D721Med (cell line): ENCODE measurements around the gene UBE2L3.

ENCODE experiments used
- DNase-seq: peaks from one replicate; pipeline ENCODE4 v3.0.0; 2011; ENCODE audit warnings: low spot score; ENCODE audit not compliant: insufficient read length
- FAIRE-seq: peaks from 2 replicates; lab custom pipeline; 2011; peaks lifted over from hg19 to GRCh38; lab: Jason Lieb, UNC
- TF ChIP-seq, protein P1 (sequence below): IDR thresholded peaks from 2 replicates; pipeline ENCODE4 v1.5.1; 2012; ENCODE audit warnings: mild to moderate bottlenecking, control low read depth; ENCODE audit not compliant: insufficient read depth; ENCODE audit errors: missing control alignments

Gene UBE2L3

DNA sequence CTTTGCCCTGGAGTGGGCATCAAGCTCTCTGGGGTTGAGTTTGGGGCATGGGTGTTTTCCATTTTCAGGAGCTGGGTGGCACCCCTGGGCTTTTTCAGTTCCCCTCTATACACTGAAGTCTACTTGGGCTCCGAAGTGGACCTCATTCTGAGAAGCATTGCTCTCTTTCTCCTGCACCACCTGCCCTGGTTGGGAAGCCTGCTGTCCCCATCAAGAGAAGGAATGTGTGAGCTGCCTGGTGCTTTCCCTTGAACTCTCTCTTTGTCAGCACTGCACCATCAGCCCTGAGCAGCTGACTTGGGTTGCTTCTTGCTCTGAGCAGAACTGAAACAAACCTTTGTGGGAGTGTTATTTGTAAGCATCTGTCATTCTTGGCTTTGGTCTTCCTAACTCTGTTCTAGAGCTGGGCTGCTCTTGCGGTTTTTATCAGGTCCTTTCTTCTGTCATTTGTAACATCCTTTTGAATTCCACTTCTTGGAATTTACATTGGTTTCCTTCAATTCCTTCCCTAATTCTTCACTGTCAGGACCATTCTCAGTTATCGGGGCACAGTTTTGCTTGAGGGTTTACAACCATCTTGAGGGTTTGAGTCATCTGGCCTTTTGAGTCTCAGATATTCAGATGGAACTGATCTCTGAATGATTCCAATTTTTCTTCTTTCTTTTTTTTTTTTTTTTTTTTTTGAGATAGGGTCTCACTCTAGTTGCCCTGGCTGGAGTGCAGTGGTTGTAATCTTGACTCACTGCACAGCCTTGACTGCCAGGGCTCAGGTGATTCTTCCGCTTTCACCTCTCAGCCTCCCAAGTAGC lies 20.5 kb downstream of the UBE2L3 start:
- FAIRE-seq = no peak
- TF ChIP-seq, protein P1, sequence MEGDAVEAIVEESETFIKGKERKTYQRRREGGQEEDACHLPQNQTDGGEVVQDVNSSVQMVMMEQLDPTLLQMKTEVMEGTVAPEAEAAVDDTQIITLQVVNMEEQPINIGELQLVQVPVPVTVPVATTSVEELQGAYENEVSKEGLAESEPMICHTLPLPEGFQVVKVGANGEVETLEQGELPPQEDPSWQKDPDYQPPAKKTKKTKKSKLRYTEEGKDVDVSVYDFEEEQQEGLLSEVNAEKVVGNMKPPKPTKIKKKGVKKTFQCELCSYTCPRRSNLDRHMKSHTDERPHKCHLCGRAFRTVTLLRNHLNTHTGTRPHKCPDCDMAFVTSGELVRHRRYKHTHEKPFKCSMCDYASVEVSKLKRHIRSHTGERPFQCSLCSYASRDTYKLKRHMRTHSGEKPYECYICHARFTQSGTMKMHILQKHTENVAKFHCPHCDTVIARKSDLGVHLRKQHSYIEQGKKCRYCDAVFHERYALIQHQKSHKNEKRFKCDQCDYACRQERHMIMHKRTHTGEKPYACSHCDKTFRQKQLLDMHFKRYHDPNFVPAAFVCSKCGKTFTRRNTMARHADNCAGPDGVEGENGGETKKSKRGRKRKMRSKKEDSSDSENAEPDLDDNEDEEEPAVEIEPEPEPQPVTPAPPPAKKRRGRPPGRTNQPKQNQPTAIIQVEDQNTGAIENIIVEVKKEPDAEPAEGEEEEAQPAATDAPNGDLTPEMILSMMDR = no peak
- no peak for DNase-seq

DNA sequence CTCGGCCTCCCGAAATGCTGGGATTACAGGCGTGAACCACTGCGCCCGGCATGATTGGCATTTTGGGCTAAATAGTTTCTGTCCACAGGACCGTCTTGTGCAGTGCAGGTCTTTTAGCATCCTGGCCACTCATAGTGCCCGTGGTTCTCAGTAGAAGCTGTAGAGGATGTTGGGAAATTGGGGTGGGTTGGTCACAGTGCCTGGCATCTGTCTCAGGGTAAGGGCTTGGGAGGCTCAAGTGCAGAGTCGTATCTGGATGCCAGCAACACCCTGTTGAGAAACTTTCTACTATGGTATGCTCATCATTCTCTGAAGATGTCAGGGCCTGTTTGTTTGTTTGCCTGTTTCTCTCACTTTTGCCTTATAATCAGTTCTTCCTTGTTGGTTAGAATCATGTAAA lies 21.9 kb downstream of the UBE2L3 start:
- FAIRE-seq = no peak

DNA sequence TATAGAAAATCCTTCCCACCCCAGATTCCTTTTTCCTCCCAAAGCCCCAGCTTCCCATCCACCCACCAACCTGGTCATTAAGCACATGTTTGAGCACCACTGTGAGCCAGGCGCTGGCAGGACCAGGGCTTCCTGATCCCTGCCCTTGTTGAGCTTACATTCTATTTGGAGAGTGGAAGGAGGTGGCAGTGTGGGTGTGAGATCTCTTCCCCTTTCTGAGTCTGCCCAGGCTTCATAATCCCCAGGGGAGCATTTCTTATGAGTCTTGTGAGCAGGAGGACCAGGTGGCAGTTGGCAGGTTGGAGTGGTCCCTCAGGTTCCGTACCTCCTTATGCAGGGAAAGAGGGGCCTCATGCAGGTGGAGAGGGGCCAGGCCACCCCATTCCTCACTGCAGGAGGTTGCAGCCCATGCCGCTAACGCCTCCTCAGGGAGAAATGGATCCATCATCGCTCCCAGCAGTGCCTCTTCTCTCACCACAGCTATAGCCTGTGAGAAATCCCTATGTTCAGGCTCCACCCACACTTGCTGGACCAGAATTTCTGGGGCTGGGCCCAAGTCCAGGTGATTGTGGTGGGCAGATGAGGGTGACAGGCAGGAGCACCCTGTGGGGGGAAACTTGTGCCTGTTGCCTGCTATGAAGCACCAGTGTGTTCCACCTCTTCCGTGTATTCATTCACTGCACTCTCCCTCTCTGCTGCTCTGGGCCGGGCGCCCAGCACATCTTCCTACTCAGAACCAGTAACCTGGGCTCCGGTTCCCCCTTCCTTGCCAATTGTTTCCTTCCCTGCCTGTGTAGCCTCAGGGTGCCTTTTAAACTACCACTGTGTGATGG lies 23.5 kb downstream of the UBE2L3 start:
- DNase-seq = peak; percentile 29
- TF ChIP-seq, protein P1 = no peak
- FAIRE-seq = no peak

More for the DNA sequence above, 21.9 kb downstream of the UBE2L3 start:
- DNase-seq = no peak
- TF ChIP-seq, protein P1 = no peak

DNA sequence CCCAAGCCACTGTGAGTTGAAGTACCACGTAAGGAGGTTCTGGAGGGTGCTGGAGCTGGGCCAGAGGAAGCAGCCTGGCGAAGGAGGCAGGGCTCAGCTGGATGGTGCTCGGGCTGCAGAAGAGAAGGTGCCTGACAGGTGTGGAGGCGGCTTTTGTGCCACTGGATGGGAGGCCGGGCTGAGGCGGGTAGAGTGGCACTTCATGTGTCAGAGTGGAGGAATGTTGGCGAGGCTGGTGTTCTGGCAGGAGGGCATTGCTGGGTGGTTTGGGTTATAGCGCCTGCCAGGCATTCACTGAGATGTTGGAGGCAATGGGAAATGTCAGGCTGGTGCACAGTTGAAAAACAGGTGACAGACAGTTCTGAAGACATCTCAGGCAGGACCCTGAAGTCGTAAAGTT lies 24.2 kb downstream of the UBE2L3 start:
- DNase-seq (no peak), FAIRE-seq (no peak)
- TF ChIP-seq, protein P1 = no peak

DNA sequence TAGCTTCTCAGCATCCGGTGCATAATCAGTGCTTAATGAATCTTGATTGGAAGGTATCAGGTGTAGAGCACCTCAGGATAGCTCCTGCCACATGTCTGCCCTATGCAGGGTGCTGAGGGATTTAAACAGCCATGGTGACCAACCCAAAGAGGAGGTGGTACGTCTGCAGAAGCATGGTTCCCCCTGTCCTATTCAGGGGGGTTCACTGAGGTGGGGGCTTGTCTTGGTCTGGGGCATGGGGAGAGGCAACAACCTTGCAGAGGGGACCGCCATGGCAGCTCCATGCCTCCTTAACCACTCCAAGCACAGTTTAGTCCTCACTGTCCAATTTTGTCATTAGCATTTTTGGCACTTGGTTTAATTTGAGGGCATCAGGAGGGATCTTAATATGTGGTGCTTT lies 24.9 kb downstream of the UBE2L3 start:
- FAIRE-seq = no peak
- TF ChIP-seq, protein P1 = no peak
- no peak for DNase-seq

DNA sequence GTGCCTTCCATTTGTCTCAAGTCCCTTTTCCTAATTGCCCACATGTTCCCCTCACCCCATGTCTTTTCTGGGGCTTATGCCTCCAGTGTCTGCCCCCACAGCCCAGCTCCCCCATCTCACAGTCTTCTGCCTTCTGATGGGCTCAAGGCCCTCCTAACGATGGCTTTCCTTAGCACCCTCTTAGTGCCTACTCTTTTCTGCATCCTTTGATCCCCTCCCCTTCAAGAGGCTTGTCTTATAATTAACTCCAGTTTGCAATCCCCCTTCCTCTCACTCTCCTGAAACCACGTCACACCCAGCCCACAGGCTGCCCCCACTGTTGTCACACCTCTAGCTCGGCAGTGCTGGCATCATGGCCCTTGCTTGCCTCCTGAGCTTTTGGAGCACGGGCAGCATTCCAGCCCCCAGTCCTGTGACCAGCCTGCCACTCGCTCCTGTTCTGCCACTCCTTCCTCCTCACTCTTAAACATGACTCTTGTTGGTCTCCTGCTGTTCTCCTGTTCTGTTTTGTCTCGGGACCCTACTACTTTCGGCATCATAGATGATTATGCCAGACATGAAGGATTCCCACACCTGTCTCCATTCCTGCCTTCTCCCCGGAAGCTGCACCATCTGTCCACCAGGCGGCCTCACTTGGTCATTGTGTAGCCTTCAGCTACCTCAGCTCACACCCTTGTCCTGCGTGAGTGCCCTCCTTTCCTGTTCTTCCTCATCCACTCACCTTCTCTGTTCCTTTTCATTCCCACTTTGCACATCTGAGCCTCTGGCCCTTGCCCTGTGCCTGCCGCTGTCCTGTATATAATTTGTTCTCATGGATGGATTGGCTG lies 26.1 kb downstream of the UBE2L3 start:
- TF ChIP-seq, protein P1 = no peak
- DNase-seq (no peak), FAIRE-seq (no peak)
